Measurements from ENCODE around the gene DLGAP1. TPM values are rescaled to one million over a fixed set of nuclear protein-coding genes. Genes with fewer than 3 reads are reported as not detected.
"Not testable (repeated sequence)": the region's sequence is repeated elsewhere in the genome, so short reads cannot be mapped to it uniquely, and the experiment has no call there.

Gene DLGAP1
- total RNA-seq, 1 donor from 2014 or later = 3.7 TPM

DNA sequence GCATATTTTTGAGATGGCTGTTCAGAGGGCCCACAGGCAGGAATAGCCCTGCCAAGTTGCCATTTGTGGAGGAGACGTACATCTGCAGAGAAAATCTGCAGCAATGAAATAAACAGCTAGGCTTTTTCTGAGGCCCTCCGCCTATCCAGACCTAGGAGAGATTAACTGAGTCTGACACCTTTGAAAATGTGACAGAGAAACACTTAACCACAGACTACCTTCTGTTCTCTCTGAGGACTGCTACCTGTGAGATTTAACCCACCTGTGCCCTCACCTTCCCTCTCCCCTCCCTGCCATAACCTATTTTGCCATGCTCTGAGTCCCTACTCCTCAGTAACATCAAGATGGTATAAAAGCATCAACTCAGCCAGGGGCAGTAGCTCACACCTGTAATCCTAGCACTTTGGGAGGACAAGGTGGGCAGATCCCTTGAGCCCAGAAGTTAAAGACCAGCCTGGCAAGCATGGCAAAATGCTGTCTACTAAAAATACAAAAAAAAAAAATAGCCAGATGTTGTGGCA, 844.9 kb downstream of the DLGAP1 start:
- DNase-seq (ENCODE audit: low read depth, low spot score) = no peak

DNA sequence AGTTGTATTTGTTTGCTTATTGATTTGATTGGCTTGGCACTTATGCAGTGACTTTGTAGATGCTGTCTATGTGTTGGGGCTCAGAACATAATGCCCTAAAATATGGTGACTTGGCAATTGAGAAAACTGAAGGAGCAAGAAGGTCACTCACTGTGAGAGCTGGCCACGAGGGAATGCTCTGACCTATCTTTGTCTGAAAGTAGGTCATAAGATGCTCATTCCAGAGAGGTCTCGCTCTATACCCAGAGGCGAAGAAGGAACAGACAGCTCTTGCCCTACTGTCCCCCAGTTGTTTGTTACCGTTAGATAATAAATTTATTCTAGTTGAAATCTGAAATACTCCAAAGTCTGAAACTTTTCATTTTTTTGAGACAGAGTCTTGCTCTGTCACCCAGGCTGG, 846.6 kb downstream of the DLGAP1 start:
- DNase-seq (ENCODE audit: low read depth, low spot score) = no peak

- not testable (repeated sequence) for DNase-seq (ENCODE audit: low read depth, low spot score)
Observed at GRCh38 chr18:3608099-3608453, 847.0 kb downstream of the DLGAP1 start.

DNA sequence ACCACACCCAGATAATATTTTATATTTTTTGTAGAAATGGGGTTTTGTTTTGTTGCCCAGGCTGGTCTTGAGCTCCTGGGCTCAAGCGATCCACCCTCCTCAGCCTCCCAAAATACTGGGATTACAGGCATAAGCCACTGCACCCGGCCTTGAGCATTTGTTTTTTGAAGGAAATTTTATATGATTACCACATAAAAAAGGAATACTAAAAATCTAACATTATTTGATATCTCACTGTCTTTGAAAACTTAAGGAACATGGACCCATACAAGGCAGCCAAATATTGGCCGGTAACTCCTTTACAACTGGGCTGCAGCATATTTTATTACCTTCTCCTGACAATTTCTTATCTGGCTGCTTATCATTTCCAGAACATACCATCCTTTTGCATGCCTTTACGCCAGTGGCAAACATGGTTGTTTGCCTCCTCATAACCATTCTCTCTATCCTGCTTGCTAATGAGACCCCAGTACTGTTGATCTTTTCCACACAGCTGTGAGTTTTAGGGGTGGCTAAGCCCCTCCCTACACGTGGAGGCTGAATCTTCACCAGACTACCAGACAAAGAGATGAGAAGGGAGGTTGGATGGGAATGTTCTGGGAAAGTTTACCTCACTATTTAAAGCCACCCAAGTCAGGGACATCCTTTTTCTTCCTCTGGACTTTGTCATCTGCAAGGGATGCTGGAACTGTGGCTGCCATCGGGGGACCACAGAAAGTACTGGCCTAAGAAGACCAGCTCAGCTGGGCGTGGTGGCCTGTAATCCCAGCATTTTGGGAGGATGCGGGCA, 847.6 kb downstream of the DLGAP1 start:
- DNase-seq (ENCODE audit: low read depth, low spot score) = no peak

GRCh38 chr18:3606863-3607262, 848.2 kb downstream of the DLGAP1 start:
- DNase-seq (ENCODE audit: low read depth, low spot score) = not testable (repeated sequence)

DNA sequence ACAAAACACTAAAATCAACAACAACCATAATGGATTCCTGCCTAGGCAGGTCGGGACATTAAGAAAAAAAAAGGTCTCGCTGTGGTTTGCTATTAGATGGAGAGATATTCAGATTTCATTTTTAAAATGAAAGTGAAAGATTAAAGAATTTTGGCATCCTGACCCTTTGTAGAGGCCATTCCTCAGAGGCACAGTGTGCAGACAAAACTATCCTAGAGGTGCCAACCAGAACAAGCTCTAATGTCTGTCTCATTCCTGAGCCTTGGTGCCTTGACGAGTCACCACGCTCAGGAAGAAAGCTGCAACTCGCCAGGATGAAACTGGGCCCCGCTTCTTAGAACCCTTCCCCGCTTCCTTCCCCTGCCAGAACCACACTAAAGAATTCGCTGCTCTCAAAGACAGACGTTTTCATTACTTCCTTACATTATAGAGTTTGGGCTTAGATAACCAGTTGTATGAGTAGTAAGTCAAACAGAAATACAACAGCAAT, 849.1 kb downstream of the DLGAP1 start:
- DNase-seq (ENCODE audit: low read depth, low spot score) = no peak

DNA sequence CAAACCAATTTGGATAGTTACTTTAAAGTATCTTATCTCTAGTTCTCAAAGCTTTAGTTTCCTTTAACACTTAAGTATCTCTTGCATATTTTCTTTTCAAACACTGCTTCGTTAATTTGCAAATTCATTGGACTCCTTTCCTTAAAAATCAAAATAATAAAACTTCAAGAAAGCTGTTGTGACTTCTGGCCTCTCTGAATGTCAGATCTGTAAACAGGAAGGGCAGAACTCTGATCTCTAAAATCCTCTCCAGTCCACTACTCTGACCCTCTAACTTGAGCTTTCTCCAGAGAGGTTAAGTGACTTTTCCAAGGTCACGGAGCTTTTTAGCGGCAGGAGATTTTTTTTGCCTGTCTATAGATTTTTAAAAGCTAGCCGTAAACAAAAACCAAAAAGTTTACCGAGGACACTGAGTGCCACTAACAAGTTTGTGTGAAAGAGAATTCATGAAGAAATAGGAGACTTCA, 849.6 kb downstream of the DLGAP1 start:
- no peak for DNase-seq (ENCODE audit: low read depth, low spot score)

- DNase-seq (ENCODE audit: low read depth, low spot score) = no peak
Observed at GRCh38 chr18:3604498-3605408, 850.4 kb downstream of the DLGAP1 start.

GRCh38 chr18:3604235-3604497, 850.9 kb downstream of the DLGAP1 start:
- DNase-seq (ENCODE audit: low read depth, low spot score) = no peak

DNA sequence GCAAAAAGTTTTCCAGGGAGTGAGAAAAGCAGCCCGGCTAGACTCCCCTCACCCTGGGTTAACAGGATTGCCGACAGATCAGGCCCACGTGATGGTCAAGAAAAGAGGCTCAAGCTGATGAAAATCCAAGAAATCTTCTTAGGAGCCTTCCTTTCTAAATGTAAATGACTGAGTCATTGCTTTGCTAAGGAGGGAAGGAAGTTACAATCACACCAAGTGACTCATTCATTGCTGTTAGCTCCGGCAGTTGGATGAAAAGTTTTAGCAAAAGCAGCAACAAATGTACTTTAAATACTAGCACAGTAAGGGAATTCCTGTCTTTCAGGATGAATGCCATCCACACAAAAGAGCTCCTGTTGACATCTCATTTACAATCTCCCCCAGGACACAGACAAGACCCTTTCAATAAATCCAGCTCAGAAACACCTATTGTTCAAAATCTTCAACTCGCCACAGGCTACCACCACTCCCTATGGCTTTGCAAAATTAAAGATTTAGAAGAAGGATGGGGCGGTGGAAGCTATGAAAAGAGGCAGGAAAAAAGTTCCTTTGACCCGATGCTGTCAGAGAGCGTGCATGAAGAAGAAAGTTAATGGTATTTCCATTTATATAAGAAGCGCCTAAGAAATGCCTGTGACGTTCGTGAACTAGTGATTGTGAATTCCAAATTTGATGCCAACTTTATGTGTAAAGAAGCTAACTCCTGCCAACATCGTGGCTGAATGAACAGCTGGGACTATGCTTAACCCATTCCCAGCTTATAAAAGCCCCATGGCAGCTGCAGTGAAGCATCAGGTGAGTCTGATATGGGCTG, 851.5 kb downstream of the DLGAP1 start:
- peak; percentile 92 for DNase-seq (ENCODE audit: low read depth, low spot score)

DNA sequence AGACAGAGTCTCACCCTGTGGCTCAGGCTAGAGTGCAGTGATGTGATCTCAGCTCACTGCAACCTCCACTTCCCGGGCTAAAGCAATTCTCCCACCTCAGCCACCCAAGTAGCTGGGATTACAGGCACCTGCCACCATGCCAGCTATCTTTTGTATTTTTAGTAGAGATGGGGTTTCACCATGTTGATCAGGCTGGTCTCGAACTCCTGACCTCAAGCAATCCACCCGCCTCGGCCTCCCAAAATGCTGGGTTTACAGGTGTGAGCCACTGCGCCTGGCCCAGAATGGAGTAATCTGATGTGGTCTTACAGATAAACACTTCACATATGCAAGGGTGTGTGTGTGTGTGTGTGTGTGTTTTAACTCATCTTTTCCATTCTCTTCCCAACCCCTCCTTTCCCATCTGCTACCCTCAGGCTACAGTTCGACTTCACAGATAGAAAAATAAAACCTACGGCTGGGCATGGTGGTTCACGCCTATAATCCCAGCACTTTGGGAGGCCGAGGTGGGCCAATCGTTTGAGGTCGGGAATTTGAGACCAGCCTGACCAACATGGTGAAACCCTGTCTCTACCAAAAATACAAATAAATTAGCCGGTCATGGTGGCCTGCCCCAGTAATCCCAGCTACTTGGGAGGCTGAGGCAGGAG, 853.9 kb downstream of the DLGAP1 start:
- DNase-seq (ENCODE audit: low read depth, low spot score) = not testable (repeated sequence)

DNA sequence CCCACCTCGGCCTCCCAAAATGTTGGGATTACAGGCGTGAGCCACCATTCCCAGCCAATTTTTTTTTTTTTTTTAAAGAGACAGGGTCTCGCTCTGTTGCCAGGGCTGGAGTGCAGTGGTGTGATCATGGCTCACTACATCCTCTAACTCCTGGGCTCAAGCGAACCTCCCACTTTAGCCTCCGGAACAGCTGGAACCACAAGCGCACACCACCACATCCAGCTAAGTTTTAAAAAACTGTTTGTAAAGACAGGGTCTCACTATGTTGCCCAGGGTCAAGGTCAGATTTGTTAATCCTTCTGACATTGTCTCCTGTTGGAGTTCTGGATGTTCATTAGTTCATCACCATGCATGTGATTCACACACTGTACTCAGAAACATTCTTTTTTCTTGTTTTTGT, 855.2 kb downstream of the DLGAP1 start:
- DNase-seq (ENCODE audit: low read depth, low spot score) = no peak

- DNase-seq (ENCODE audit: low read depth, low spot score) = no peak
Observed at GRCh38 chr18:3599195-3599594, 855.9 kb downstream of the DLGAP1 start.

DNA sequence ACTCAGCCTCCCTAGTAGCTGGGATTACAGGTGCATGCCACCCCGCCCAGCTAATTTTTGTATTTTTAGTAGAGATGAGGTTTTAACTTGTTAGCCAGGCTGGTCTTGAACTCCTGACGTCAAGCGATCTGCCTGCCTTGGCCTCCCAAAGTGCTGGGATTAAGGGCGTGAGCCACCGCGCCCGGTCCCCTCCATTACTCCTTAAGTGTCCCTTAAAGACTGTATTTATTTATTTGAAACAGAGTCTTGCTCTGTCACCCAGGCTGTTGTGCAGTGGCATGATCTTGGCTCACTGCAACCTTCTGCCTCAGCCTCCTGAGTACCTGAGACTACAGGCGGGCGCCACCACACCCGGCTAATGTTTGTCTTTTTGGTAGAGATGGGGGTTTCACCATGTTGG, 856.5 kb downstream of the DLGAP1 start:
- no peak for DNase-seq (ENCODE audit: low read depth, low spot score)

GRCh38 chr18:3597409-3598357, 857.4 kb downstream of the DLGAP1 start:
- DNase-seq (ENCODE audit: low read depth, low spot score) = no peak

DNA sequence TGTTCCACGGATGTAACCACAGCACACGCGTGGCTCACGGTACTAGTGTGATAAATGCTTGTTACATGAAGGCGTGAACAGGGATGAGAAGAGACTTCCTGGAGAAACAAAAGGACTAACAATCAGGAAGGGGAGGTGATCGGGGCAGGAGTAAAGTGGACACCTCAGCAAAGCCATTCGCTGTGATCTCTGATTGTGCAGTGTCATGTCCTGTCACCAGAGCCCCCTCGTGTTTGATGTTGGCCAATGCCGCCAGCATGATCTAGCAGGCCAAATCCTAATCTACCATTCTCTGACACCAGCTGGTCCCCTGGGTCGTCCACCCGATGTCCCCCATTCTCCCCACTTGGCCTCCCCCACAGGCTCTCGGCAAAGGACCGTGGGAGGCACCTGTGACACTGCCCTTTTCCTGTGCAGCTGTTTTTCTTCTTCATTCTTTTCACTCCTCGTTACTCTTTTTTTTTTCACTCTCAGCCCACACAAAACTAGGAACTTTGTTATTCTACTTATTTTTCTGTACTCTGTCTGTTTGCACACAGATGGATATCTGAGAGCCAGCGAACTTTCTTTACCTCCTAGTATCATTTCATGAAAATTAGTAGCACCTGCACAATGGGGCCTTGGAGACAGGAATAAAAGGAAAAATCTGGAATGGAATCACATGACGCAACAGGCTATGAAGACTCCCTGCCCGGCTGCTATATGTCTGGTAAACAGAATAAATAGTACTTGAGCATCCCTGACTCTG, 858.3 kb downstream of the DLGAP1 start:
- no peak for DNase-seq (ENCODE audit: low read depth, low spot score)

GRCh38 chr18:3596324-3596636, 858.8 kb downstream of the DLGAP1 start:
- DNase-seq (ENCODE audit: low read depth, low spot score) = no peak

DNA sequence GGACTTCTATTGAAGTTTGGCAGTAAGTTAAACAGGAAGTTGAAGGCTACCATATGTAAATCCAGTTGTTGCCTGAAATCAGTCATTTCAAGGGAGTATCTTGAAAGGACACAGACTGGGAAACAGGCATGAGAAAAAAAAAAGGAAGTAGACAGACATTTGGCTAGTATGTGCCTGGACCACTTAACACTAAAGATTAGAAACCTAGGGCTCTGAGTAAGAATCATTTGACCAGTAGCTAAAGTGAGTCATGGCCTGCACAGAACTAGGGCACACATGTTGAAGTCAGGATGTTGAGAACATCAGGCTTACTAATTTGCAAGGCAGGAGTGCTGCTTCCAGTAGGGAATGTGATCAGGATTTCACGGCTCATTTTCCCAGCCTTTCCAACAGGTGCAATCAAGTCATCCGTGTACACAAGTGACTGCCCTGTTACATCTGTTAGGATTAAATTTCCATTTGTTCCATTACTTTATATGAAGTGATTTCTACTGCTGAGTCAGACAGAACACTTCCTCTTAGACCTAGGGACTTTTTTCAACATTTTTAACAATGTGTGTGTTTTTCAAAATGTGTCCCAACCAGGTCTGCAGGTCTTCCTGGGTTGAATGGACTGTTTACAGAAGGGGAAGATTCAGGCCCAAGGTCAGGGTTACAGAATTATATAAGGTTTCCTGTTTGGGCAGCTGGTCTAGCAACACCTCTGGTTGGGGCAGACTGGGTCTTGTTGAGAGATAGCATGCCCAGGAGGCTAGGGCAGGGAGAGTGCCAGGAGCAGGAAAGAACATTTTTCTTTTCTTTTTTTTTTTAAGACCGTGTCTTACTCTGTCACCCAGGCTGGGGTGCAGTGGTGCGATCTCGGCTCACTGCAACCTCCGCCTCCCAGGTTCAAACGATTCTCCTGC, 859.5 kb downstream of the DLGAP1 start:
- peak; percentile 94 for DNase-seq (ENCODE audit: low read depth, low spot score)
